GM18498 (cell line): Measurements from ENCODE around the gene LMAN2.
"Not testable (repeated sequence)": the region's sequence is repeated elsewhere in the genome, so short reads cannot be mapped to it uniquely, and the experiment has no call there.

Experiments used
- ATAC-seq: cut with Tn5 transposase; IDR thresholded peaks from one replicate; pipeline ENCODE4 v1.9.1; 2021; ENCODE audit warnings: mild to moderate bottlenecking, moderate library complexity; ENCODE audit not compliant: unreplicated experiment

Gene LMAN2

GRCh38 chr5:177365845-177366527 is 14.5 kb upstream of the LMAN2 start:
- no peak for ATAC-seq

DNA sequence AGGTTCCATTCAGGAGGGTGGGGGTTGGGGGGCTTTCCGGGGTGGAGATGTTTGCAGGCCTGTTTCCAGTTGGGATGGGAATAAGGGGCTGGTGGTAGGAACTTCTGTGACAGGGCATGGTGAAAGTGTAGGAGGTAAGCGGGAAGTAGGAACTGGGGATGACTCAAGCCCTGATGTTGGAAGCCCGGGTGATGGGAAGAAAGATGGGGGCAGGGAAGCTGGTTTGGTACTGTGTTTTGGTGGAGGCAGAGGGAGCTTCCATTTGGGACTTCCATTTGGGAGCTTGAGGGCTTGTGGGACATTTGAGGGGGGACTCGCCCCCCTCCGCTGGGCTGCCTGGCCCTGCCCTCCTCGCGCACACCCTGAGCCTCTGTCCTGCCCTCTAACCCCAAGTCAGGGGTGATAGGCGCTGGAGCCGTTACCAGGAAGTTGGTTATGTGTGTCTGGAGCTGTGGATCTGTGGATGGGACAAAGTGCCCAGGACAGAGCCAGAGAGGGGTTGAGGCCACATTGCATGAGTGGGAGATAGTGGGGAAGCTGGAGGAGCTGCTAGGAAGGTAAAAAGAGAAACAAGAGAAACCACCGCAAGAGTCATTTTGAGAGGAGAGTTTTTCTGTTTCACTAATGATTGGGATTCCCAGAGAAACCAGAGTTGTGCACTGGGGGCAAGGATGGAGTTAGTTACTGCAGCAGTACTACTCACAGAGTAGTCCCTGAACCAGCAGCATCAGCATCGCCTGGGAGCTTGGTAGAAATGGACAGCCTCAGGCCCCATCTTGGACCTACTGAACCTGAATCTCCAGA is 12.9 kb upstream of the LMAN2 start:
- ATAC-seq: no peak

GRCh38 chr5:177363565-177363964 is 12.1 kb upstream of the LMAN2 start:
- no peak for ATAC-seq

- peak; percentile 50 for ATAC-seq
Measured at GRCh38 chr5:177362610-177363507, 11.4 kb upstream of the LMAN2 start.

DNA sequence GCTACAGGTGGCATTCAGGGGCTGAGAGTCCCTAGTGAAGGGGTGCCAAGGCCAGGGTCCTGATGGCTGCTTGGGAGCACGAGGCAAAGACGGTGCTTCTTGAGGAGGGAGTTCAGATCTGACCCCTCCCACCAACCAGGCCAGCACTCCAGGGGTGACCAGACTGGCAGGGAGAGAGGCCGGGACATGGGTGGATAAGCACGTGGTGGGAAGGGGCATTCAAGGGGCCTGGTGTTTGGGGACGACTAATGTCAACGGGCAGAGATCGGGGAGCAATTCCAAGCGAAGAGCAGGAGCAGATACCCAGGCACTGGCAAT is 10.8 kb upstream of the LMAN2 start:
- ATAC-seq: no peak

DNA sequence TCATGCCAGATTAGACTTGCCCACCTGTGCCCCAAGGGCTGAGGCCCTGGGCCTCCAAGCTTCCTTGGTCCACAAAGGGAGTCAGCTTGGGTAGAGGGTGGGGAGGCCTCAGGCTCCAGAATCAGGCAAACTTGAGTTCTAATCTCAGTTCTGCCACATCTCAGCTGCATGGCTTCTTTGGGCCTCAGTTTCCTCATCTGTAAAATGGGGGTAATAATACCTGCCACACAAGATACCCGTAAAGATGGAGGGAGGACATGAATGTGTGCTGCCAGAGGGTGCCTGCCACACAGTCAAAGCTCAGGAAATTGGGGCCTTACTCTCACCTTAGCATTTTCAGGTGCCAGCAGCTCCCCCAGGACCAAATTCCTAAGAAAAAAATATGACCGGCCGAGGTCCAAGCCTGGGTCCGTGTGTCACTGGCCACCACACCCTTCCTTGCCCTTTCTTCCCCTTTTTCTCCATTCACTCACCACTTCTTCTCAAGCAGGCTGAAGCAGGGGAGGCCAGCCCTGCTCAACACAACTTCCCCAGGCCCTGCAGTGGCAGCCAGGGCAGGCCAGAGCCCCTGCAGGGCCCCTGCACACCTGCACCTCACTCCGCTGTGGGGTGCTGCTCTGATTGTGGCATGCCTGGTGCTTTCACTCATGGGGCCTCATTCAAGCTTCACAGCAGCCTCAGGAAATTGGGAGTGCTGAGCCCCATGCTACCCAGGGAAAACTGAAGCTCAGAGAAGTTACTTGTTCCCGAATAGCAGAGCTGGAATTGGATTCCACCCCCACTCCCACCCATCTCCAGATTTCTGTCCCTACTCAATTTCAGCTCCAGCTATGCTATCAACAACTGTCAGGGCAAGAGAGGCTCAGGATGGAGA is 10.2 kb upstream of the LMAN2 start:
- ATAC-seq: no peak

DNA sequence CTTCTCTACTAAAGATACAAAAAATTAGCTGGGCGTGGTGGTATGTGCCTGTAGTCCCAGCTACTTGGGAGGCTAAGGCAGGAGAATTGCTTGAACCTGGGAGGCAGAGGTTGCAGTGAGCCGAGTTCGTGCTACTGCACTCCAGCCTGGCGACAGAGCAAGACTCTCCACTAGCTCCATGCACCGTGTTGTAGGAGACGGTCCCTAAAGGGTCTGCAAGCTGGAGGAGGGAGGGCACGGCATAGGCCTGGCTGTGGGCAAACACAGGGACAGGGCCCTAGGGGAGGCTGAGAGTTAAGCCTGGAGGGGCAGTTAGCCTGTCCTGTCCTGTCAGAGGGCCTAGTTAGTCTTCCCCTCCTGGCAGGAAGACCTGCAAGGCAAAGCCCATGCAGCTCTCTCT is 9.3 kb upstream of the LMAN2 start:
- not testable (repeated sequence) for ATAC-seq

DNA sequence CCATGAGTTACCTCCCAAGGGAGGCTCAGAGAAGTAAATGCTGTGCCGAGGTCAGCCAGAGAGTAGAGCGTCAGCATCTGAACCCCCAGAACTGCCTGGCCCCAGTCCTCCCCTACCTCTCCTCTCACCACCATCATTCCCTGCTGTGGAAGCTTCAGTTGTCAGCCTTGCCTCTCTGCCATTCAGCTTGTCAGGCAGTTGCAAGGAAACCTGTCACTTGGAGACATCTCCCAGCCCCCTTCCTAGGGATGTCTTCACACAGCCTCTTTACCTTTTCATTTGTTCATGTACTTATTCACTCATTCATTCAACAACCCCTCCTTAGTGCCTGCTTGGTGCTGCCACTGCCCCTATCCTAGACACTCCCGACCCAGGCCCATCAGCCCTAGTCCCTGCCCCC is 8.4 kb upstream of the LMAN2 start:
- ATAC-seq: no peak

DNA sequence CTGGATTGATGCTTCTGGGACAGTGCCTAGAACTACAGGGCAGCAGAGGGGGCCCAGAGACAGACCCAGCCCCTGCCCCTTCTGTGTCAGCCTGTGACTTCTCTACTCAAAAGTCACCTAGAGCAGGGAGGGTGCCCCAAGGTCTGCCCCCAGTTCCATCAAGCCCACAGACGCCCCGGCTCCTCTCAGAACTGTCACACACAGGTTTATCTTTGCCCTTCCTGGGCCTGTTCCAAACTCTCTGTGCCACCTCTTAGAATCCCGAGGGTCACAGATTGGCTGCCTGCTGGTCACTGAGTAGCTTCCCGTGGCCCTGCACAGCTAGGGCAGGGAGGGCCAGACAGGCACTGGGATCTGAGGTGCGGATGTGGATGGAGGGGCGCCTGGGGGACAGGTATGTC is 8.0 kb upstream of the LMAN2 start:
- ATAC-seq: no peak

- ATAC-seq: no peak
Measured at GRCh38 chr5:177358370-177358819, 6.9 kb upstream of the LMAN2 start.

- ATAC-seq: peak; percentile 93
Measured at GRCh38 chr5:177357459-177358351, 6.2 kb upstream of the LMAN2 start, which contains the start of gene RGS14. RGS14 (plus strand) TSS chr5:177357924; CDS start chr5:177358025, 101 bp downstream.

DNA sequence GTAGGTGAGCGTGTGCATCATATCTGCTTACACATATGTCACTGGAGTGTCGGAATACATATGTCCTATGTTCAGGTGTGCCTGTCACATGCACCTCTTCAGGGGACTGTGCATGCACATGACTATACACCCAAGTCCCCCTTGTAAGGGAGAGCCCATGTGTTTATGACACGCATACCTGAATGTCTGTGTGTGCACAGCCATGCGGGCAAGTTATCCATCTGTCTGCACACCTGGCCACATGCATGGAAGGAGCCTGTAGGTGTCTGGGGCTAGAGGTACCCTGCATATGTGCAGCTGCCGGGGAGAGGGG is 5.6 kb upstream of the LMAN2 start:
- ATAC-seq: no peak

DNA sequence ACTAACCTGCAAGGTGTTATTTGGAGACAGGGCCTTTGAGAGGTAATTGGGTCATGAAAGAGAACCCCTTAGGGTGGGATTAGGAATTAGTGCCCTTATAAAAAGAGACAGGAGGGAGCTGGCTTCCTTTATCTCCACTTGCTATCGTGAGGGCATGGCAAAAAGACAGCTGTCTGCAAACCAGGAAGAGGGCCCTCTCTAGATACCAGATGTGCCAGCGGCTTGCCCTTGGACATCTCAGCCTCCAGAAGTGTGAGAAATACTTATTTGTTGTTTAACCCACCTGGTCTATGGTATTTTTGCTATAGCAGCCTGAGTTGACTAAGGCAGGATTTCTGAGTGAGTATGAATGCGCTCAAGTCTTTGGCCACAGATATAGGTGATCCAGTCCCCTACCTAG is 5.3 kb upstream of the LMAN2 start:
- no peak for ATAC-seq

DNA sequence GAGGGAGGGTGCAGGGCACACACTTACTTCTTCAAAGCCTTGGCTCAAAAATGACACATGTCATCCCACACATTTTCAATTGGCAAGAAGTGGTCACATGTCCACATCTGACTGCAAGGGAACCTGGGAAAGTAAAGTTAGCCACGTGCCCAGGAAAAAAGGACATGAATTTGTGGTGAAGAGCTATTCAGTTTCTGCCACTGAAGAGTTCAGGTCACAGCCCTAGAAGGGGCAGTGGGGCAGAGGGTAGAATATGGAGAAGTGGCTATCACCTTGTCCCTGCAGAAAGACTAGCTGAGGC is 4.3 kb upstream of the LMAN2 start:
- no peak for ATAC-seq

DNA sequence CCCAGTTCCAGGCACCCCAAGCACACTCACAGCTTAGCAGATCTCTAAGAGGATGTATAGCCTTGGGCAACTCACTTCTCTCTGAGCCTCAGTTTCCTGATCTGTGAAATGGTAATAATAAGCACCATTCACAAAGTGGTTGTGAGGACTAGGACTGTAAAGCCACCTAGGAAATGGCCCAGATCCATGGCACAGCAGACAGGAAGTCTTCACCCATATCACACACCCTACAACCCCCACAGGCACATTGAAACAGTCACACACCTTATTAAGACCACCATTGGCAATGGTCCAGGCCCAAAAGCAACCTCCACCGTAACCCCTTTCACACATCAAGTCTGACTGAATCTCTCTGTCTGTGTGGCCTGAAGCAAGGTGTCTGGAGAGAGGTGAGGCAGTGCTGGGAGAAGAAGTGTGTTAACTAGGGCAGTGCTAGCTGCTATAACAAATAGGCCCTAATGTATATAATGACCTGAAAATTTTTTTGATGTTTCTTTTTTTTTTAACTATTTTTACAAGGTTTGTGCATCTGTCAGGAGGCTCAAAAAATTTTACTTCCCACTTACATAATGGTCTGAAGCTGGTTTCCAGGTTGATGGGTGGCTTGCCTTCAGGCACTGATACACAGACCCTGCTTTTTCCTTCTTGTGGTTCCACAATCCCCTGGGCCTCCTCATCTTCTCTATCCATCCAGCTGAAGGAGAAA is 3.8 kb upstream of the LMAN2 start:
- ATAC-seq: no peak

DNA sequence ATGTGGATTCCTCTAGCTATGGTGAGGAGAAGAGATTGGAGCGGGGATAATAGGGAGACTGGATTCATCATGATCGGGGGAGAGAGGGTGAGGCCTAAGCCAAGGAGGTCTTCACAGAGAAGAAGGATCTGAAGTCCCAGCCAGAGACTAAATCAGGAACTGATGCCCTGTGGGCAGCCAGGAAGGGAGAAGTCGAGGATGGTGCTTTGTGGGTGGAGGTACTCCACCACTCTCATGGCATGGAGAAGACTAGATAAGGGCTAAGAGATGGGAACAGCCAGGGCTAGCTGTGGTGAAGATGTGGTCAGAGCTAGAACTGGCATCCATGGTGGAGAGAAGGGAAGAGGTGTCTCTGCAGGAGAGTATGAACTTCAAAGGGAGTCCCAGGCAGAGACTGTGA is 3.2 kb upstream of the LMAN2 start:
- ATAC-seq: no peak

GRCh38 chr5:177354256-177354655 is 2.8 kb upstream of the LMAN2 start:
- no peak for ATAC-seq

DNA sequence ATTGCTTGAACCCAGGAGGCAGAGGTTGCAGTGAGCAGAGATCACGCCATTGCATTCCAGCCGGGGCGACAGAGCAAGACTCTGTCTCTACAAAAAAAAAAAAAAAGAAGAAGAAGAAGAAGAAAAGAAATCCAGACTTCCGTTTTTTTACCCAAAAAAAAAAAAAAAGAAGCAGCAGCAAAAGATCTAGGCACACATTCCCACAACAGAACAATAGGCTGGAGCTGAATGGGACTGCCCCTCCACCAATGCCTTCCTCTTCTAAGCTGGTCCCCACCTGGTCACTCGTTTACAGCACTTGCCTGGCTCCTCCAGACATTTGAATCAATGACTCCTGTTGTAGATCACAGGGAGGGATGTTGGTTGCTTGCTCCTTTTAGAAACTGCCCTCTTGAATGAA is 1.6 kb upstream of the LMAN2 start:
- no peak for ATAC-seq

DNA sequence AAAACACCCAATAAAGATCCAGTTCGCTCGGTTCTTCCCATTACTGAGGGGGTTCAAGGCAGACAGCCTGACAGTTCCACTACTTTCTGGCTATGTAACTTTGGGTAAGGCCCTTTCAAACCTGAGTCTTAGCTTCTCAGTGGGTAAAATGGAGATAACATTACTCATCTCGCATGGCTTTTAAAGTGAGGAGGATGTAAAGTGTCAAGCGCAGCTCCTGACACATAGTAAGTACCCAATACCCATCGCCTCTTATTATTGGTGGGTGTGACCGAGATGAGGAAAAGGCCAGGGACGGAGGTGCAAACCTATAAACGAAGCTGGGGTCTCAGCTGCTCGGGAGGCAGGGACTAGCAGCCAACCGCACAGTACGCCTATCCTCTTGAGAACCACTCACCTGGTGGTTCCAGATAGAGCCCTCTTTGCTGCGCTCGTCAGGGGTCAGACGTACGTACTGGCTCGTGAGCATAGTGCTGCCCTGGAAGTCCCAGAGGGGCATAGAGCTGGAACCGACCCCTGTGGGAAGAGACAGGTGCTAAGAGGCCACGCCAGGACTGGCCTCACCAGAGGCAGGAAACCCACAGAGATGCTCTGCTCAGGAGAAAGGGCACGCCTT is 584 bp downstream of the LMAN2 start:
- ATAC-seq: no peak
